HepG2 (cell line): ENCODE measurements around the gene ANO1. TPM values are rescaled to one million over a fixed set of nuclear protein-coding genes. Genes with fewer than 3 reads are reported as not detected.

ENCODE experiments used
- ATAC-seq: fragments of 200-7000 bp; cut with Tn5 transposase; 3 replicates; pipeline ENCODE4 v1.9.1; 2020; ENCODE audit warnings: mild to moderate bottlenecking, moderate library complexity
- BruUV-seq: library from RNA; stranded (reverse); fragments of 400-500 nt; replicated peaks from 2 replicates; lab custom pipeline; 2021; lab: Mats Ljungman, UMichigan
- CTCF ChIA-PET: fragments of 300-600 bp; formaldehyde crosslinking; extraction: SDS; loops from one replicate; lab custom pipeline; 2021; ENCODE audit warnings: low total read pairs, inconsistent platforms, low intra/inter-chr PET ratio; lab: Yijun Ruan, JAX
- POLR2A ChIA-PET: fragments of 350-600 bp; sonication (Branson Sonifier 250); formaldehyde crosslinking; loops from one replicate; lab custom pipeline; 2020; ENCODE audit warnings: antibody characterized with exemption, inconsistent platforms; lab: Yijun Ruan, JAX
- DNase-seq: peaks from one replicate; pipeline ENCODE4 v3.0.0-alpha.2; 2015; ENCODE audit warnings: low spot score
- FAIRE-seq: peaks from 3 replicates; lab custom pipeline; 2011; peaks lifted over from hg19 to GRCh38; lab: Jason Lieb, UNC
- H2AFZ ChIP-seq: one replicate; pipeline ENCODE4 v1.6.1; 2011; ENCODE audit warnings: low read length, inconsistent platforms
- H3K27ac ChIP-seq: fragments of 300-600 bp; 3 replicates; pipeline ENCODE4 v1.8.0; 2011; ENCODE audit warnings: mixed run types, mild to moderate bottlenecking, mixed read lengths, low read length, inconsistent platforms; ENCODE audit not compliant: insufficient read depth; ENCODE audit errors: extremely low read length
- H3K27me3 ChIP-seq, 2 experiments: fragments of 200-600 bp in 1 of 2; 2 replicates in 1 of 2; 3 replicates in 1 of 2; pipeline versions ENCODE4 v1.6.0 to v1.8.0; 2011; ENCODE audit warnings: low read length in 2 of 2, mild to moderate bottlenecking in 2 of 2, moderate library complexity in 2 of 2, inconsistent platforms in 1 of 2; ENCODE audit not compliant: insufficient read depth in 2 of 2, control insufficient read depth in 1 of 2
- H3K36me3 ChIP-seq, 2 experiments: fragments of 200-600 bp in 1 of 2; replicated peaks in 1 of 2; 2 replicates in 1 of 2; 3 replicates in 1 of 2; pipeline versions ENCODE4 v1.5.1 to v1.8.0; 2011; ENCODE audit warnings: low read length in 2 of 2, inconsistent platforms in 1 of 2; ENCODE audit not compliant: insufficient read depth in 2 of 2, control insufficient read depth in 1 of 2
- H3K4me1 ChIP-seq: 2 replicates; pipeline ENCODE4 v1.5.1; 2012; ENCODE audit warnings: low read length, inconsistent platforms; ENCODE audit not compliant: insufficient read depth
- H3K4me2 ChIP-seq: 2 replicates; pipeline ENCODE4 v1.6.0; 2011; ENCODE audit warnings: low read depth, low read length, inconsistent platforms
- H3K4me3 ChIP-seq, 3 experiments: fragments of 200-600 bp in 1 of 3; sonication (generic), shearing (Covaris generic) in 1 of 3; replicated peaks in 1 of 3; 2 replicates each; pipeline ENCODE4 v1.5.1; 2011 to 2016; ENCODE audit warnings: low read length in 3 of 3, inconsistent platforms in 2 of 3, low read depth in 2 of 3, mild to moderate bottlenecking in 2 of 3, control low read depth in 1 of 3, mixed read lengths in 1 of 3; ENCODE audit not compliant: insufficient read depth in 1 of 3
- H3K79me2 ChIP-seq: one replicate; pipeline ENCODE4 v1.6.1; 2011; ENCODE audit warnings: low read length, inconsistent platforms; ENCODE audit not compliant: insufficient read depth
- H3K9ac ChIP-seq: 2 replicates; pipeline ENCODE4 v1.6.0; 2011; ENCODE audit warnings: mild to moderate bottlenecking, low read depth, low read length, inconsistent platforms; ENCODE audit not compliant: insufficient read depth
- H3K9me3 ChIP-seq: 2 replicates; pipeline ENCODE4 v1.5.1; 2012; ENCODE audit warnings: mild to moderate bottlenecking, low read length
- H4K20me1 ChIP-seq: 2 replicates; pipeline ENCODE4 v1.6.0; 2011; ENCODE audit warnings: inconsistent platforms, mild to moderate bottlenecking, low read length, moderate library complexity; ENCODE audit not compliant: insufficient read depth
- DNMT3B ChIP-seq: conservative IDR thresholded peaks from 2 replicates; pipeline ENCODE4 v1.6.1; 2016; ENCODE audit warnings: missing biosample characterization, control low read depth
- EZH2 ChIP-seq: conservative IDR thresholded peaks from 2 replicates; pipeline ENCODE4 v1.6.1; 2012; ENCODE audit warnings: mild to moderate bottlenecking, low read depth, low read length, moderate library complexity
- HIC2 ChIP-seq: sonication (generic); formaldehyde crosslinking; IDR thresholded peaks from 2 replicates; pipeline ENCODE4 v1.9.0; 2022; ENCODE audit warnings: low read depth, missing genetic modification reagents
- HMGA1 ChIP-seq: sonication (generic); formaldehyde crosslinking; conservative IDR thresholded peaks from 2 replicates; pipeline ENCODE4 v1.4.0; 2020; ENCODE audit warnings: missing genetic modification reagents
- NR2F1 ChIP-seq, 2 experiments: fragments of 450-650 bp in 1 of 2; formaldehyde crosslinking in 1 of 2; IDR thresholded peaks; 2 replicates each; pipeline versions ENCODE4 v1.5.0 to v1.6.1; 2016 to 2020; ENCODE audit warnings: mild to moderate bottlenecking in 1 of 2, missing compliant biosample characterization in 1 of 2, missing genetic modification reagents in 1 of 2, moderate library complexity in 1 of 2
- SIN3A ChIP-seq: IDR thresholded peaks from 2 replicates; pipeline ENCODE4 v1.6.1; 2011; ENCODE audit warnings: low read depth, mild to moderate bottlenecking, control low read depth, low read length, borderline replicate concordance
- ZNF790 ChIP-seq: sonication (generic); formaldehyde crosslinking; IDR thresholded peaks from 2 replicates; pipeline ENCODE4 v1.8.0; 2022; ENCODE audit warnings: missing genetic modification reagents, mild to moderate bottlenecking, borderline replicate concordance
- WGBS: methylation state at CpG from one replicate; pipeline ENCODE4 v1.1.6; 2017; ENCODE audit warnings: low lambda C conversion rate; 5-methylcytosine and 5-hydroxymethylcytosine counted together
- in situ Hi-C: cut with HindIII; loops from 2 replicates; pipeline ENCODE4 v1.10.0; 2017; ENCODE audit warnings: low pct_unique_long_range_greater_than_20kb; ENCODE audit not compliant: extremely low pct_ligation_motif_present
- intact Hi-C: fragments of 100-400 bp; cut with micrococcal nuclease; formaldehyde crosslinking; loops from one replicate; pipeline ENCODE4 v1.10.0; 2022; ENCODE audit not compliant: unreplicated experiment
- polyA plus RNA-seq, 8 experiments: library from polyadenylated mRNA; depleted of rRNA in 3 of 8; stranded (reverse) in 7 of 8; unstranded in 1 of 8; fragments of >200 nt; fragmentation: Illumina TruSeq in 4 of 8; extraction: Trizol in 4 of 8; gene quantifications; 2 replicates each; pipeline versions ENCODE4 v1.2.1 to v1.2.3, GENCODE V29; 2011 to 2016; ENCODE audit warnings: low read depth in 4 of 8, missing spikeins in 1 of 8, mixed read lengths in 1 of 8; ENCODE audit not compliant: insufficient read depth in 1 of 8
- total RNA-seq, 5 experiments: library from RNA; depleted of rRNA; stranded (reverse); fragments of >200 nt; fragmentation: Illumina TruSeq; extraction: Trizol; gene quantifications; 2 replicates each; pipeline ENCODE4 v1.2.3, GENCODE V29; 2016; ENCODE audit warnings: low read depth in 1 of 5
- TF ChIP-seq, protein P1 (sequence below): sonication (generic); formaldehyde crosslinking; IDR thresholded peaks from 2 replicates; pipeline ENCODE4 v1.5.0; 2020; ENCODE audit warnings: mild to moderate bottlenecking, missing genetic modification reagents

Gene ANO1
- total and polyA plus RNA-seq, 2 of the 13 experiments (the other 11 are each of a cell fraction or from before 2014, with no cell fraction given): not detected

DNA sequence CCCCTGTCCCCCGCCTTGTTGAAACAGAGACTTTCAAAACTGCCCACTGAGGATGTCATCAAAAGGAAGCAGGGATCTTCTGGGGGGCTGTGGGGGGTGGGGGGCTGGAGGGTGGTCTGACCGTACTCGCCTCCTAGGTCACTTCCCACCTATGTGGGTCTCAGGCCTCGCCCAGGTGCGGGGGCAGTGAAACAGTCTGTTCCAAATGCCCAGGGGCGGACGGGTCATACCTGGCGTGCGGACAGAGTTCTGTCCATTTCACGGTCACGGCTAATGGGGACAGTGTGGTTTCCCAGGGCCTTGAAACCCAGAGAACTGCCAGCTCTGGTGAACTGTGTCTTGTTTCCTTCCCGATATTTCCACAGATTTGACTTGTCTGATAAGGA, 27.2 kb downstream of the ANO1 start:
- ChIA-PET CTCF (no interaction called here), POLR2A (no interaction called here)
- FAIRE-seq (no peak), ATAC-seq (no peak), DNase-seq (no peak)
- H3K79me2 ChIP-seq: no peaks in the 10 kb centered on the region
- 0 out of 2 replicates have a peak, but pooled peaks cover 2% of the 10 kb centered on the region for H4K20me1 ChIP-seq
- no peak overlapping the region for H3K4me2 ChIP-seq
- no peaks in the 10 kb centered on the region for H3K4me1 ChIP-seq
- 38% methylated on average over 8 of the region's 12 CpGs for WGBS
- H3K9me3 ChIP-seq: no peaks in the 10 kb centered on the region
- no TSS peak for BruUV-seq
- no peak for TF ChIP-seq ZNF790 (CRISPR knock-in tag)
- no peak for TF ChIP-seq HMGA1 (CRISPR knock-in tag)
- TF ChIP-seq DNMT3B (CRISPR knock-in tag): no peak
- no peak for TF ChIP-seq EZH2
- TF ChIP-seq, protein P1, sequence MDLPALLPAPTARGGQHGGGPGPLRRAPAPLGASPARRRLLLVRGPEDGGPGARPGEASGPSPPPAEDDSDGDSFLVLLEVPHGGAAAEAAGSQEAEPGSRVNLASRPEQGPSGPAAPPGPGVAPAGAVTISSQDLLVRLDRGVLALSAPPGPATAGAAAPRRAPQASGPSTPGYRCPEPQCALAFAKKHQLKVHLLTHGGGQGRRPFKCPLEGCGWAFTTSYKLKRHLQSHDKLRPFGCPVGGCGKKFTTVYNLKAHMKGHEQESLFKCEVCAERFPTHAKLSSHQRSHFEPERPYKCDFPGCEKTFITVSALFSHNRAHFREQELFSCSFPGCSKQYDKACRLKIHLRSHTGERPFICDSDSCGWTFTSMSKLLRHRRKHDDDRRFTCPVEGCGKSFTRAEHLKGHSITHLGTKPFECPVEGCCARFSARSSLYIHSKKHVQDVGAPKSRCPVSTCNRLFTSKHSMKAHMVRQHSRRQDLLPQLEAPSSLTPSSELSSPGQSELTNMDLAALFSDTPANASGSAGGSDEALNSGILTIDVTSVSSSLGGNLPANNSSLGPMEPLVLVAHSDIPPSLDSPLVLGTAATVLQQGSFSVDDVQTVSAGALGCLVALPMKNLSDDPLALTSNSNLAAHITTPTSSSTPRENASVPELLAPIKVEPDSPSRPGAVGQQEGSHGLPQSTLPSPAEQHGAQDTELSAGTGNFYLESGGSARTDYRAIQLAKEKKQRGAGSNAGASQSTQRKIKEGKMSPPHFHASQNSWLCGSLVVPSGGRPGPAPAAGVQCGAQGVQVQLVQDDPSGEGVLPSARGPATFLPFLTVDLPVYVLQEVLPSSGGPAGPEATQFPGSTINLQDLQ (CRISPR knock-in tag): no peak
- TF ChIP-seq HIC2 (CRISPR knock-in tag): no peak
- no peak for TF ChIP-seq SIN3A
- TF ChIP-seq NR2F1 (CRISPR knock-in tag; IDR thresholded peaks at IDR 0.05): no peak
- H3K9ac ChIP-seq: no peak overlapping the region
- intact Hi-C loops (no loop called here), in situ Hi-C loops (no loop called here)
- peaks cover 21 to 81% of the 10 kb centered on the region in 2 experiments for H3K27me3 ChIP-seq
- no peak overlapping the region for H2AFZ ChIP-seq
- no peak overlapping the region for H3K4me3 ChIP-seq
- no peaks in the 10 kb centered on the region for H3K36me3 ChIP-seq
- H3K27ac ChIP-seq: no peak overlapping the region
